Transverse colon (tissue), 4 donors: ENCODE results near the gene ZNF672.

Experiments
- EP300 ChIP-seq: sonication (generic); formaldehyde crosslinking; IDR thresholded peaks from one replicate; pipeline ENCODE4 v1.6.1; 2017; ENCODE audit warnings: antibody characterized with exemption, low read depth
- POLR2AphosphoS5 ChIP-seq, 3 donors: sonication (generic); formaldehyde crosslinking; IDR thresholded peaks; one replicate each; pipeline ENCODE4 v1.6.1; 2016; ENCODE audit warnings: antibody characterized with exemption in 3 of 3
- TF ChIP-seq, protein P1 (sequence below), 5 experiments: fragments of 200-600 bp in 3 of 5; fragments of 450-650 bp in 2 of 5; sonication (generic) in 3 of 5; IDR thresholded peaks; 1 replicate in 2 of 5; 2 replicates in 3 of 5; pipeline ENCODE4 v1.5.1; 2016 to 2017; ENCODE audit warnings: antibody characterized with exemption in 5 of 5, inconsistent platforms in 3 of 5, mild to moderate bottlenecking in 2 of 5, moderate library complexity in 1 of 5

DNA sequence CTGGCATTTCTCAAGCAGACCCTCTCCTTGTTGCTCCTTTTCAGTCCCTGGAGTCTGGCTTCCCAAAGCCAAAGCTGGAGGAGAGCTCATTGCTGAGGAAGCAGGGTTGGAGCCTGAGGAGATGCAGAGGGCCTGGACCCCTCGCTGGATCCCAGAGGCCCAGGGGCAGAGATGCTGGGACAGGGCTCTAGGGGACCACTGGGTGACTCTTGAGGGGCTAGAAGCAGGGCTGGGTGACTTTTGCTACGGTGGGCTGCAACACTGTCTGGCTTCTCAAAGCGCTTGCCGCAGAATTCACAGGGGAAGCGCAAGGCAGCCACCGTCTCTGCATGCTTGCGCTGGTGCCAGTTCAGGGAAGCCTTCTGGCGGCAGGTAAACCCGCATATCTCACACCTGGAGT lies 12.1 kb downstream of the ZNF672 start:
- no peak for TF ChIP-seq POLR2AphosphoS5 (IDR thresholded peaks at IDR 0.05)
- no peak for TF ChIP-seq EP300
- TF ChIP-seq, protein P1, sequence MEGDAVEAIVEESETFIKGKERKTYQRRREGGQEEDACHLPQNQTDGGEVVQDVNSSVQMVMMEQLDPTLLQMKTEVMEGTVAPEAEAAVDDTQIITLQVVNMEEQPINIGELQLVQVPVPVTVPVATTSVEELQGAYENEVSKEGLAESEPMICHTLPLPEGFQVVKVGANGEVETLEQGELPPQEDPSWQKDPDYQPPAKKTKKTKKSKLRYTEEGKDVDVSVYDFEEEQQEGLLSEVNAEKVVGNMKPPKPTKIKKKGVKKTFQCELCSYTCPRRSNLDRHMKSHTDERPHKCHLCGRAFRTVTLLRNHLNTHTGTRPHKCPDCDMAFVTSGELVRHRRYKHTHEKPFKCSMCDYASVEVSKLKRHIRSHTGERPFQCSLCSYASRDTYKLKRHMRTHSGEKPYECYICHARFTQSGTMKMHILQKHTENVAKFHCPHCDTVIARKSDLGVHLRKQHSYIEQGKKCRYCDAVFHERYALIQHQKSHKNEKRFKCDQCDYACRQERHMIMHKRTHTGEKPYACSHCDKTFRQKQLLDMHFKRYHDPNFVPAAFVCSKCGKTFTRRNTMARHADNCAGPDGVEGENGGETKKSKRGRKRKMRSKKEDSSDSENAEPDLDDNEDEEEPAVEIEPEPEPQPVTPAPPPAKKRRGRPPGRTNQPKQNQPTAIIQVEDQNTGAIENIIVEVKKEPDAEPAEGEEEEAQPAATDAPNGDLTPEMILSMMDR (IDR thresholded peaks at IDR 0.05), result no peak
